Ovary (tissue), 3 donors: ENCODE results near the gene RARRES1.

Experiments
- CTCF ChIP-seq, 3 donors: fragments of 450-650 bp in 2 of 3; fragments of 200-600 bp in 1 of 3; IDR thresholded peaks; one replicate each; pipeline versions ENCODE4 v1.5.1 to v1.8.0; 2016 to 2022; ENCODE audit warnings: antibody characterized with exemption in 3 of 3, mild to moderate bottlenecking in 1 of 3
- EP300 ChIP-seq: sonication (generic); formaldehyde crosslinking; IDR thresholded peaks from one replicate; pipeline ENCODE4 v1.6.1; 2017; ENCODE audit warnings: antibody characterized with exemption
- POLR2A ChIP-seq: fragments of 450-650 bp; IDR thresholded peaks from one replicate; pipeline ENCODE4 v1.6.1; 2017; ENCODE audit warnings: antibody characterized with exemption, mild to moderate bottlenecking, moderate library complexity
- donor health status: DM: no; HTN: no; CAD: no.

- no peak for TF ChIP-seq POLR2A
- no peak for TF ChIP-seq CTCF (IDR thresholded peaks at IDR 0.05)
- no peak for TF ChIP-seq EP300
These were observed 79.8 kb downstream of the RARRES1 start for GRCh38 chr3:158652463-158652862.
